ENCODE data around the gene BICD1. TPM values are rescaled to one million over a fixed set of nuclear protein-coding genes. Genes with fewer than 3 reads are reported as not detected.

The BICD1 gene
- total RNA-seq (ENCODE audit: unreplicated experiment) = 87.9 TPM
- long read RNA-seq, full-length matches to known transcripts = 2 of 12 reads
- long read RNA-seq, partial matches to known transcripts = 6 of 12 reads
- long read RNA-seq, other reads (novel, unspliced or antisense) = 4 of 12 reads

- peak within 1 kb of the TSS; percentile 96 for H3K27ac Mint-ChIP-seq (ENCODE audit: unreplicated experiment)
- peak within 1 kb of the TSS; percentile 99 for H3K4me3 Mint-ChIP-seq (ENCODE audit: unreplicated experiment)
- H3K9me3 Mint-ChIP-seq (ENCODE audit: unreplicated experiment) = no peaks in the 10 kb centered on the region
- peaks cover 14% of the 10 kb centered on the region for H3K27me3 Mint-ChIP-seq (ENCODE audit: unreplicated experiment)
- peak; percentile 89 for DNase-seq (ENCODE audit: low spot score)
- peak; percentile 18 for TF ChIP-seq CTCF (IDR thresholded peaks at IDR 0.05; ENCODE audit: unreplicated experiment)
- peaks cover 10% of the 10 kb centered on the region for H3K36me3 Mint-ChIP-seq (ENCODE audit: low read depth, unreplicated experiment)
- peaks cover 34% of the 10 kb centered on the region for H3K4me1 Mint-ChIP-seq (ENCODE audit: unreplicated experiment)
Observed at GRCh38 chr12:32106517-32107358, at the start of gene BICD1. Gene BICD1, plus strand, starts transcription at chr12:32106847. Its CDS starts 485 bp downstream, at chr12:32107332.

GRCh38 chr12:32061033-32061432 is 45.6 kb upstream of the BICD1 start:
- Mint-ChIP-seq H3K4me3 (ENCODE audit: unreplicated experiment) (no peak overlapping the region), H3K9me3 (ENCODE audit: unreplicated experiment) (no peaks in the 10 kb centered on the region), H3K27ac (ENCODE audit: unreplicated experiment) (no peak overlapping the region), H3K36me3 (ENCODE audit: low read depth, unreplicated experiment) (no peaks in the 10 kb centered on the region), H3K27me3 (ENCODE audit: unreplicated experiment) (peaks cover 5% of the 10 kb centered on the region), H3K4me1 (ENCODE audit: unreplicated experiment) (peaks cover 12% of the 10 kb centered on the region)
- TF ChIP-seq CTCF (IDR thresholded peaks at IDR 0.05; ENCODE audit: unreplicated experiment) = no peak
- DNase-seq (ENCODE audit: low spot score) = no peak

- Mint-ChIP-seq H3K4me1 (ENCODE audit: unreplicated experiment) (peaks cover 16% of the 10 kb centered on the region), H3K4me3 (ENCODE audit: unreplicated experiment) (no peak overlapping the region), H3K27me3 (ENCODE audit: unreplicated experiment) (peaks cover 5% of the 10 kb centered on the region), H3K27ac (ENCODE audit: unreplicated experiment) (no peak overlapping the region), H3K9me3 (ENCODE audit: unreplicated experiment) (no peaks in the 10 kb centered on the region), H3K36me3 (ENCODE audit: low read depth, unreplicated experiment) (no peaks in the 10 kb centered on the region)
- no peak for TF ChIP-seq CTCF (IDR thresholded peaks at IDR 0.05; ENCODE audit: unreplicated experiment)
- no peak for DNase-seq (ENCODE audit: low spot score)
Observed at GRCh38 chr12:32062881-32063280, 43.8 kb upstream of the BICD1 start.

GRCh38 chr12:32063796-32064195 is 42.9 kb upstream of the BICD1 start:
- Mint-ChIP-seq H3K4me3 (ENCODE audit: unreplicated experiment) (no peak overlapping the region), H3K4me1 (ENCODE audit: unreplicated experiment) (peaks cover 15% of the 10 kb centered on the region), H3K27ac (ENCODE audit: unreplicated experiment) (no peak overlapping the region), H3K27me3 (ENCODE audit: unreplicated experiment) (peaks cover 5% of the 10 kb centered on the region), H3K9me3 (ENCODE audit: unreplicated experiment) (no peaks in the 10 kb centered on the region), H3K36me3 (ENCODE audit: low read depth, unreplicated experiment) (no peaks in the 10 kb centered on the region)
- DNase-seq (ENCODE audit: low spot score) = no peak
- no peak for TF ChIP-seq CTCF (IDR thresholded peaks at IDR 0.05; ENCODE audit: unreplicated experiment)

GRCh38 chr12:32066206-32066605 is 40.4 kb upstream of the BICD1 start:
- Mint-ChIP-seq H3K4me3 (ENCODE audit: unreplicated experiment) (no peak overlapping the region), H3K27me3 (ENCODE audit: unreplicated experiment) (peaks cover 2% of the 10 kb centered on the region)

More at GRCh38 chr12:32066206-32066605, 40.4 kb upstream of the BICD1 start:
- TF ChIP-seq CTCF (IDR thresholded peaks at IDR 0.05; ENCODE audit: unreplicated experiment) = no peak
- H3K4me1 Mint-ChIP-seq (ENCODE audit: unreplicated experiment) = peaks cover 9% of the 10 kb centered on the region
- no peak overlapping the region for H3K27ac Mint-ChIP-seq (ENCODE audit: unreplicated experiment)
- DNase-seq (ENCODE audit: low spot score) = no peak
- no peaks in the 10 kb centered on the region for H3K36me3 Mint-ChIP-seq (ENCODE audit: low read depth, unreplicated experiment)
- H3K9me3 Mint-ChIP-seq (ENCODE audit: unreplicated experiment) = no peaks in the 10 kb centered on the region

All from endothelial cell (in vitro differentiated cells).